Measurements from ENCODE around the gene CYP26A1.

DNA sequence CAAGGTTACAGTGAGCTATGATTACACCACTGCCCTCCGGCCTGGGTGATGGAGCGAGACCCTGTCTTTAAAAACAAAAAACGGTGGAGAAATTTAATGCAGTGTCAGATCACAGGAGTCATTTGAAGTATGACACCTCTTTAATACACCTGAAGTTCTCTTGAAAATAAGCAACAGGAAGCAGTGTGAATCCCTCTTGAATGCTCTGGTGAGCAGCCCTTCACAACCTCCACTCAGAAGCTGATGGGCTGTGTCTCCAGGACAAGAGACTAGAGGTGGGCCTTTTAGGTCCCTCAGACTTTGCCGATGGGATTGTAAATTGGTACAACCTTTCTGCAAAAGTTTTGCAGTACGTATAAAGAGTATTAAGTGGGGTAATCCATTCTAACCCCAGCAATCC is 50.1 kb downstream of the CYP26A1 start:
- TF ChIP-seq, protein P1, sequence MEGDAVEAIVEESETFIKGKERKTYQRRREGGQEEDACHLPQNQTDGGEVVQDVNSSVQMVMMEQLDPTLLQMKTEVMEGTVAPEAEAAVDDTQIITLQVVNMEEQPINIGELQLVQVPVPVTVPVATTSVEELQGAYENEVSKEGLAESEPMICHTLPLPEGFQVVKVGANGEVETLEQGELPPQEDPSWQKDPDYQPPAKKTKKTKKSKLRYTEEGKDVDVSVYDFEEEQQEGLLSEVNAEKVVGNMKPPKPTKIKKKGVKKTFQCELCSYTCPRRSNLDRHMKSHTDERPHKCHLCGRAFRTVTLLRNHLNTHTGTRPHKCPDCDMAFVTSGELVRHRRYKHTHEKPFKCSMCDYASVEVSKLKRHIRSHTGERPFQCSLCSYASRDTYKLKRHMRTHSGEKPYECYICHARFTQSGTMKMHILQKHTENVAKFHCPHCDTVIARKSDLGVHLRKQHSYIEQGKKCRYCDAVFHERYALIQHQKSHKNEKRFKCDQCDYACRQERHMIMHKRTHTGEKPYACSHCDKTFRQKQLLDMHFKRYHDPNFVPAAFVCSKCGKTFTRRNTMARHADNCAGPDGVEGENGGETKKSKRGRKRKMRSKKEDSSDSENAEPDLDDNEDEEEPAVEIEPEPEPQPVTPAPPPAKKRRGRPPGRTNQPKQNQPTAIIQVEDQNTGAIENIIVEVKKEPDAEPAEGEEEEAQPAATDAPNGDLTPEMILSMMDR (IDR thresholded peaks at IDR 0.05), result no peak
- no peak for TF ChIP-seq ZFX (IDR thresholded peaks at IDR 0.05; ENCODE audit: borderline replicate concordance)

Measured in 22Rv1 (cell line).